Hepatocyte (in vitro differentiated cells): ENCODE data around the gene WNK4. TPM values are rescaled to one million over a fixed set of nuclear protein-coding genes. Genes with fewer than 3 reads are reported as not detected.

Source experiments
- DNase-seq: peaks from one replicate; pipeline ENCODE4 v3.0.0-alpha.2; 2016; ENCODE audit warnings: low spot score
- H2AFZ ChIP-seq: fragments of 200-600 bp; sonication (generic); 2 replicates; pipeline ENCODE4 v1.6.0; 2016; ENCODE audit warnings: antibody characterized with exemption, mild to moderate bottlenecking
- H3K27ac ChIP-seq: fragments of 200-600 bp; sonication (generic); 2 replicates; pipeline ENCODE4 v1.5.1; 2016; ENCODE audit warnings: mild to moderate bottlenecking
- H3K27me3 ChIP-seq: fragments of 200-600 bp; sonication (generic); 2 replicates; pipeline ENCODE4 v1.6.1; 2016
- H3K36me3 ChIP-seq: fragments of 200-600 bp; sonication (generic); replicated peaks from 2 replicates; pipeline ENCODE4 v1.5.1; 2016; ENCODE audit warnings: low read depth; ENCODE audit not compliant: insufficient read depth
- H3K4me1 ChIP-seq: fragments of 200-600 bp; sonication (generic); 2 replicates; pipeline ENCODE4 v1.5.1; 2016; ENCODE audit warnings: mild to moderate bottlenecking, moderate library complexity; ENCODE audit not compliant: insufficient read depth
- H3K4me2 ChIP-seq: fragments of 200-600 bp; sonication (generic); 2 replicates; pipeline ENCODE4 v1.6.0; 2016
- H3K4me3 ChIP-seq: fragments of 200-600 bp; sonication (generic); 2 replicates; pipeline ENCODE4 v1.5.1; 2016; ENCODE audit warnings: mild to moderate bottlenecking
- H3K79me2 ChIP-seq: fragments of 200-600 bp; sonication (generic); 2 replicates; pipeline ENCODE4 v1.6.0; 2017; ENCODE audit warnings: mild to moderate bottlenecking
- H3K9me2 ChIP-seq: fragments of 200-600 bp; sonication (generic); replicated peaks from 2 replicates; pipeline ENCODE4 v1.6.0; 2017; ENCODE audit warnings: mild to moderate bottlenecking; ENCODE audit not compliant: insufficient read depth
- H3K9me3 ChIP-seq: fragments of 200-600 bp; sonication (generic); 2 replicates; pipeline ENCODE4 v1.5.1; 2016; ENCODE audit warnings: low read depth, mild to moderate bottlenecking
- H4K20me1 ChIP-seq: fragments of 200-600 bp; sonication (generic); 2 replicates; pipeline ENCODE4 v1.6.0; 2016; ENCODE audit warnings: mild to moderate bottlenecking; ENCODE audit not compliant: insufficient read depth, poor library complexity, severe bottlenecking
- EZH2 ChIP-seq: fragments of 200-600 bp; sonication (generic); IDR thresholded peaks from 2 replicates; pipeline ENCODE4 v1.6.1; 2016; ENCODE audit warnings: antibody characterized with exemption, mild to moderate bottlenecking, borderline replicate concordance
- EZH2phosphoT487 ChIP-seq: fragments of 200-600 bp; sonication (generic); IDR thresholded peaks from one replicate; pipeline ENCODE4 v1.6.1; 2018; ENCODE audit warnings: antibody characterized with exemption, mild to moderate bottlenecking, low read depth, moderate library complexity; ENCODE audit not compliant: unreplicated experiment, severe bottlenecking
- WGBS: methylation state at CpG from one replicate; pipeline ENCODE4 v1.1.6; 2016; ENCODE audit warnings: low lambda C conversion rate; ENCODE audit errors: missing lambda C conversion rate; 5-methylcytosine and 5-hydroxymethylcytosine counted together
- polyA plus RNA-seq: library from polyadenylated mRNA; unstranded; fragments of >200 nt; fragmentation: Nextera tagmentation; extraction: Ambion mirVana; gene quantifications from 2 replicates; pipeline ENCODE4 v1.2.1, GENCODE V29; 2016
- total RNA-seq: library from RNA; depleted of rRNA; stranded (reverse); fragments of >200 nt; gene quantifications from 2 replicates; pipeline ENCODE4 v1.2.3, GENCODE V29; 2014
- TF ChIP-seq, protein P1 (sequence below): fragments of 200-600 bp; sonication (generic); IDR thresholded peaks from 2 replicates; pipeline ENCODE4 v1.5.1; 2016; ENCODE audit warnings: antibody characterized with exemption, mild to moderate bottlenecking; ENCODE audit not compliant: poor library complexity

Gene WNK4
- total and polyA plus RNA-seq, 2 experiments from 2014 or later = 1.5 to 1.7 TPM

DNA sequence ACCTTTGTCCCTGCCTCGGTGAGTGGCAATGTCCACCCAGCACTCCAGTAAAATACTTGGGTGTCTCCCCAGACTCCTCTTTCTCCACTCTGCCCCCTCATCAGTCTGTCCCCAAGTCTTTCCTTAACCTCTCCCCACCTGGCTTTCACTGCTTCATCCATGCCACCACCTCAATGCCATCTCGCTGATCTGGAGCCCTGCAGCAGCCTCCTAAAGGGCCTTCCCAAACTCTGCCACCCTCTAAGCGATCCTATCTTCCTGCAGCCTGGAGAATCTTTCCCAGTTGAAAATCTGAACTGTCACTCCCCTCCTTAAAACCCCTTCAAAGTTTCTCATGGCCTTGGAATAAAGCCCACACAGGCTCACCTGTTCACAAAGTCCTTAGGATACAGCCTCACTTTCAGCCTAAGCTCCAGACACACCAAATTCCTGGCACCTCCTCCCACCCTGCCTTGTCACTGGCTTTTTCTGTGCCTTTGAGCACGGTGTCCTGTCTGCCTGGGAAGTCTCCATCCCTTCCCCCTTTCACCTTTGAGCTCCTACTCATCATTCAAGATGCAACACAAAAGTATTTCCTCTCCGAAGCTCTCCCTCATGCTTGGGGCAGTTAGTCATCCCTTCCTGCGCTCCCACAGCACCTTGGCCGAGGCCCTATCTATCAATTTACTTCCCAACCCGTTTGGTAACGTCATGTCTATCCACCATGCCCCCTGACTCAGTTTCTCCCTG lies 2.8 kb downstream of the WNK4 start:
- Histone ChIP-seq H3K4me1 (peaks cover 17% of the 10 kb centered on the region), H4K20me1 (no peaks in the 10 kb centered on the region), H3K9me3 (no peaks in the 10 kb centered on the region), H3K36me3 (no peaks in the 10 kb centered on the region), H3K79me2 (no peaks in the 10 kb centered on the region), H2AFZ (no peak overlapping the region), H3K27me3 (peaks cover 11% of the 10 kb centered on the region), H3K27ac (no peak overlapping the region), H3K4me3 (no peak overlapping the region), H3K4me2 (no peak overlapping the region), H3K9me2 (no peaks in the 10 kb centered on the region)
- TF ChIP-seq, protein P1, sequence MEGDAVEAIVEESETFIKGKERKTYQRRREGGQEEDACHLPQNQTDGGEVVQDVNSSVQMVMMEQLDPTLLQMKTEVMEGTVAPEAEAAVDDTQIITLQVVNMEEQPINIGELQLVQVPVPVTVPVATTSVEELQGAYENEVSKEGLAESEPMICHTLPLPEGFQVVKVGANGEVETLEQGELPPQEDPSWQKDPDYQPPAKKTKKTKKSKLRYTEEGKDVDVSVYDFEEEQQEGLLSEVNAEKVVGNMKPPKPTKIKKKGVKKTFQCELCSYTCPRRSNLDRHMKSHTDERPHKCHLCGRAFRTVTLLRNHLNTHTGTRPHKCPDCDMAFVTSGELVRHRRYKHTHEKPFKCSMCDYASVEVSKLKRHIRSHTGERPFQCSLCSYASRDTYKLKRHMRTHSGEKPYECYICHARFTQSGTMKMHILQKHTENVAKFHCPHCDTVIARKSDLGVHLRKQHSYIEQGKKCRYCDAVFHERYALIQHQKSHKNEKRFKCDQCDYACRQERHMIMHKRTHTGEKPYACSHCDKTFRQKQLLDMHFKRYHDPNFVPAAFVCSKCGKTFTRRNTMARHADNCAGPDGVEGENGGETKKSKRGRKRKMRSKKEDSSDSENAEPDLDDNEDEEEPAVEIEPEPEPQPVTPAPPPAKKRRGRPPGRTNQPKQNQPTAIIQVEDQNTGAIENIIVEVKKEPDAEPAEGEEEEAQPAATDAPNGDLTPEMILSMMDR = no peak
- TF ChIP-seq EZH2phosphoT487 (no peak), EZH2 (no peak)
- no peak for DNase-seq
- 58% methylated on average over 9 of the region's 9 CpGs for WGBS

DNA sequence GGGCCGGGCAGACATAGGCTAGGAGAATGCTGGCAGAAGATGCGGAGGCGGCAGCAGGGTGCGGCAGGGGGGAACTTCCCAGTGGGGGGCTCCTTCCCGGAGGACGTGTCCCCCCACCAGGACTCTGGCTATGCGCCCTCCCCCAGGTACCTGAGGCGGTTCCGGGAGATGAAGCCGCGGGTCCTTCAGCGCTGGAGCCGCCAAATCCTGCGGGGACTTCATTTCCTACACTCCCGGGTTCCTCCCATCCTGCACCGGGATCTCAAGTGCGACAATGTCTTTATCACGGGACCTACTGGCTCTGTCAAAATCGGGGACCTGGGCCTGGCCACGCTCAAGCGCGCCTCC lies 3.4 kb downstream of the WNK4 start:
- Histone ChIP-seq H3K79me2 (no peaks in the 10 kb centered on the region), H3K27me3 (peaks cover 11% of the 10 kb centered on the region), H3K9me3 (no peaks in the 10 kb centered on the region), H3K4me3 (no peak overlapping the region), H3K9me2 (no peaks in the 10 kb centered on the region), H2AFZ (no peak overlapping the region), H3K27ac (no peak overlapping the region), H3K4me1 (peaks cover 17% of the 10 kb centered on the region), H3K36me3 (no peaks in the 10 kb centered on the region), H3K4me2 (no peak overlapping the region), H4K20me1 (no peaks in the 10 kb centered on the region)
- no peak for TF ChIP-seq EZH2
- no peak for DNase-seq
- WGBS = 90% methylated on average over 22 of the region's 22 CpGs

DNA sequence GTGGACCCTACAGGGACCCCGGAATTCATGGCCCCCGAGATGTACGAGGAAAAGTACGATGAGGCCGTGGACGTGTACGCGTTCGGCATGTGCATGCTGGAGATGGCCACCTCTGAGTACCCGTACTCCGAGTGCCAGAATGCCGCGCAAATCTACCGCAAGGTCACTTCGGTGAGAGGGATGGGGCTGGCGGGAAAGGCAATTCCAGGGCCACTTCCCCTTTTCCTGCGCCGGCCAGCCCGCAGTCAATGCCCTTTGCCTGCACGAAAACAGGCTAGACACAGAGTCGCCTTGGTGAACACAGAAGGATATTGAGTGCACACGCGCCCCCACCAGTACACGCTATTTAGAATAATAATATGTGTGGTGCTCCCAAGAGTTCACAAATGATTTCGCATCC lies 4.0 kb downstream of the WNK4 start:
- DNase-seq = no peak
- no peaks in the 10 kb centered on the region for H3K36me3 ChIP-seq
- H3K9me3 ChIP-seq = no peaks in the 10 kb centered on the region
- H3K27me3 ChIP-seq = peaks cover 11% of the 10 kb centered on the region
- H3K9me2 ChIP-seq = no peaks in the 10 kb centered on the region
- H3K27ac ChIP-seq = no peak overlapping the region
- WGBS = 97% methylated on average over 25 of the region's 25 CpGs
- no peaks in the 10 kb centered on the region for H3K79me2 ChIP-seq
- H4K20me1 ChIP-seq = no peaks in the 10 kb centered on the region
- H3K4me2 ChIP-seq = no peak overlapping the region
- H3K4me3 ChIP-seq = no peak overlapping the region
- TF ChIP-seq EZH2phosphoT487 (no peak), EZH2 (no peak)
- TF ChIP-seq, protein P1 = no peak
- peaks cover 17% of the 10 kb centered on the region for H3K4me1 ChIP-seq
- H2AFZ ChIP-seq = no peak overlapping the region

DNA sequence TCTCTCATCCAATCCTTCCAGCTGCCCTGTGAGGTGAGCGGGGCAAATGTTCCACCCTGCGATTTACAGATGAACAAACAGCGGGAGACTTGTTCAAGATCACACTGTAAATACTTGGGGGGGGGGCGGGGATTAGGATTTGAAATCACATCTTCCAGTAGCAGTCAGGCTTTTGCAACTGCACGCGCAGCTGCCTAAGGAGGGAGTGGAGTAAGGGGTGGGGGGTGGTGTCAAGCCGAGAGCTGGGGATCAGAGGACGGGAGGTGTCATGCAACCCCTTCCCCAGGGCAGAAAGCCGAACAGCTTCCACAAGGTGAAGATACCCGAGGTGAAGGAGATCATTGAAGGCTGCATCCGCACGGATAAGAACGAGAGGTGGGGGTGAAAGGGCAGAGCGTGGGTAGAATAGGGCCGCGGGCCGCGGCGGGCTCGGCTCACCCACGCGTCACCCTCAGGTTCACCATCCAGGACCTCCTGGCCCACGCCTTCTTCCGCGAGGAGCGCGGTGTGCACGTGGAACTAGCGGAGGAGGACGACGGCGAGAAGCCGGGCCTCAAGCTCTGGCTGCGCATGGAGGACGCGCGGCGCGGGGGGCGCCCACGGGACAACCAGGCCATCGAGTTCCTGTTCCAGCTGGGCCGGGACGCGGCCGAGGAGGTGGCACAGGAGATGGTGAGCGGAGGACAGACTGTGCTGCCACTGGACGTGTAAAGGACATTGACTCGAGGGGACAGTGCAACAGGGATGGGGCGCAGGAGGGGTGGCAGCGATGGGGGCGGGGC lies 4.6 kb downstream of the WNK4 start:
- no peaks in the 10 kb centered on the region for H3K79me2 ChIP-seq
- no peaks in the 10 kb centered on the region for H3K9me2 ChIP-seq
- H3K36me3 ChIP-seq = no peaks in the 10 kb centered on the region
- no peaks in the 10 kb centered on the region for H4K20me1 ChIP-seq
- H3K9me3 ChIP-seq = no peaks in the 10 kb centered on the region
- TF ChIP-seq EZH2 (no peak), EZH2phosphoT487 (no peak)
- TF ChIP-seq, protein P1 = no peak
- DNase-seq = no peak
- peaks cover 16% of the 10 kb centered on the region for H3K4me1 ChIP-seq
- no peak overlapping the region for H3K27ac ChIP-seq
- 95% methylated on average over 52 of the region's 52 CpGs for WGBS
- no peak overlapping the region for H3K4me3 ChIP-seq
- no peak overlapping the region for H2AFZ ChIP-seq
- no peak overlapping the region for H3K4me2 ChIP-seq
- peaks cover 11% of the 10 kb centered on the region for H3K27me3 ChIP-seq
